ENCODE data around the gene CRADD.

DNA sequence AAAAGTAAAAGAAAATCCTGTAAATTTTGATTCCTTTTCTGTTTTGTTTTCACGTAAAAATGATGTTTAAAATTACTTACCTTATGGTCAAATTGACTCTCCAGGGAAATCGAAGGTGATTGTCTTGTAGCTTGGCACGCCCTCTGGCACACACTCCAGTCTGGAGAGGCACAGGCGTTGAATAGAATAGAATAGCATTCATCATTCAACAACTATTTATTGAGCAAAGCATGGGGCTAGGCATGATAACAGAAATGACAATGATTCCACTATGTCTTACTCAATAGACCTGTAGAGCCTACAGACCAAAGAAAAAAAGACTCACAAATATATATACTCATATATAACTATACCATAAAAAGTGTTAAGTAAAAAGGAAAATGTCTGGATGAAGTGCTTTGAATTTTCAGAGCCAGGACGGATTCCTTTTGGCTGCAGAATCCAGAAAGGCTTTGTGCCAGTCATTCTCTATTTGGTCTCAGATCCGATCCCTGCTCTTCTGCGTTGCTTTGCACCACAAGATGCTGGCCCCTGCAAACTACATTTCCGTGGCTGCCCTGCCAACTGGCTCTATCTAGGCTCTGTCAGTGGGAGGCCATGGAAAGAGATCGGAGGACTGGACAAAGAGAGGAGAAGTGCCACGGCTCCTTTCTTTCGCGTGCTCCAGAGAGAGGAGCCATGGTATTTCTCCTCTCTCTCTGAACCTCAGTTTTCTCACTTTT lies 231.8 kb downstream of the CRADD start:
- TF ChIP-seq POLR2A (IDR thresholded peaks at IDR 0.05) (no peak), EP300 (IDR thresholded peaks at IDR 0.05) (no peak), POLR2AphosphoS5 (IDR thresholded peaks at IDR 0.05) (no peak)
- TF ChIP-seq, protein P1, sequence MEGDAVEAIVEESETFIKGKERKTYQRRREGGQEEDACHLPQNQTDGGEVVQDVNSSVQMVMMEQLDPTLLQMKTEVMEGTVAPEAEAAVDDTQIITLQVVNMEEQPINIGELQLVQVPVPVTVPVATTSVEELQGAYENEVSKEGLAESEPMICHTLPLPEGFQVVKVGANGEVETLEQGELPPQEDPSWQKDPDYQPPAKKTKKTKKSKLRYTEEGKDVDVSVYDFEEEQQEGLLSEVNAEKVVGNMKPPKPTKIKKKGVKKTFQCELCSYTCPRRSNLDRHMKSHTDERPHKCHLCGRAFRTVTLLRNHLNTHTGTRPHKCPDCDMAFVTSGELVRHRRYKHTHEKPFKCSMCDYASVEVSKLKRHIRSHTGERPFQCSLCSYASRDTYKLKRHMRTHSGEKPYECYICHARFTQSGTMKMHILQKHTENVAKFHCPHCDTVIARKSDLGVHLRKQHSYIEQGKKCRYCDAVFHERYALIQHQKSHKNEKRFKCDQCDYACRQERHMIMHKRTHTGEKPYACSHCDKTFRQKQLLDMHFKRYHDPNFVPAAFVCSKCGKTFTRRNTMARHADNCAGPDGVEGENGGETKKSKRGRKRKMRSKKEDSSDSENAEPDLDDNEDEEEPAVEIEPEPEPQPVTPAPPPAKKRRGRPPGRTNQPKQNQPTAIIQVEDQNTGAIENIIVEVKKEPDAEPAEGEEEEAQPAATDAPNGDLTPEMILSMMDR (IDR thresholded peaks at IDR 0.05) = no peak

Measured in suprapubic skin (tissue), 4 donors.